NCI-H187 (cell line): ENCODE measurements around the gene JAKMIP1.

Experiments used
- DNase-seq, 2 experiments: peaks; one replicate each; lab custom pipeline; 2025; lab: John Stamatoyannopoulos, UW

The JAKMIP1 gene

DNA sequence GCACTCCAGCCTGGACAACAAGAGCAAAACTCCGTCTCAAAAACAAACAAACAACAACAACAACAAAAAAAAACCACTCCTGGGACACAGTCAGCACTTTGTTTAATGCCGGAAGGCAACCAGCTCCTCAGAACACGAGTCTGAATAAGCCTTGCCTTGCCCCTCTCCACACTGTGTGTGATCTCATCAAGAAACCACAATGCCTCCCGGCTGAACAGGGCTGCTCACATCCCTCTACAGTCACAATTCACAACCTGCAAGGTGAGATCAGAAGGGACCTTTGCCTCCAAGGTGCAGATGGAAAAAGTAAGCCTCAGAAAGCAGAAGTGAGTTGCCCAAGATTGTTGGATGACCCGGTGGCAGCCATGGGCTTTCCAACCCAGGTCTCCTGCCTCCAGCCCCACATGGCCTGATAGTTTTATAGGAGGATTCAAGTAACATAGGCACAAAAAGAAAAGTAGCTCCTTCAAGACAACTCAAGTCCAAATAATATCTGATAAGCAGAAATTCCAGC lies 80.8 kb downstream of the JAKMIP1 start:
- DNase-seq = no peak

DNA sequence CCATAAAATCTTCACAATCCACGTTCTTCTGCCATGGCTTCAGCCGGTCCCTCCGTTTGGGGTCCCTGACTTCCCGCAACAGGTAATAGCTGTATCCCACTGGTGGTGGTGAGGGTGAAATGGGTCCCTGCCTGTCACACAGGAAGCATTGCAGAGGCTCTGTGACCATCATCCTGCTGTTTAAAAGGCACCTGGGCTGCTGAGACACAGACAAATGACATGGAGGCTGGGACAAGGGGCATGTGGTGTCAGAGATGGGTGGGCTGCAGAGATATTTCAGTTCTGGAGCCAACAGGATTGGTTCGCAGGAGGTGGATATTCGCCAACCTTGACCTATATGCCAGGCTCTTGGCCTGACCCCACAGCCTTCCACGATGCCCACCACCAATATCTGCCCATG lies 82.1 kb downstream of the JAKMIP1 start:
- no peak for DNase-seq

DNA sequence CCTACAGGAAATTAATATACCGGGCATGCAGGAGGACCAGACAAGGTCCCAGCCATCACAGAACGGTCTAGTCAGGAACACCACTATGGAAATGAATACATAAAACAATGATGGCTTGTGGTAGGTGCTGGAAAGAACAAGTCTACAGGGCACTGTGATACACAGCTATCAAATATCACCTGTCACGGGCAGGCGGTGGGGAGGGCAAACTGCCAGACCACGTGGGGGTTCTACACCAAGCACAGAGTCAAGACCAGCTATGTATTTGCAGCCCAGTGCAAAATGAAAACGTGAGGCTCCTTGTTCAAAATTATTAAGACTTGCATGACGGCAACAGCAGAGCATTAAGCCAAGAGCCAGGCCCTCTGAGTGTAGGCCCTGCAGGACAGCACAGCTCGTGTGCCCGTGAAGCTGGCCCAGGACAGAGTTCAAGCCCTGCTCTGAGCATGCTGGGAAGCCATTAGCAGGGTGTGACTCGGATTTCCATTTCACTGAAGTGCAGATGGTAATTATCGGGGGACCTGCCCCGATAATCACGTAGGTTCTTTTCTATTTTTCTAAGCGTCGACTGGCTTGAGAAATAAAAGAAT lies 83.6 kb downstream of the JAKMIP1 start:
- DNase-seq = peak; percentile 23

DNA sequence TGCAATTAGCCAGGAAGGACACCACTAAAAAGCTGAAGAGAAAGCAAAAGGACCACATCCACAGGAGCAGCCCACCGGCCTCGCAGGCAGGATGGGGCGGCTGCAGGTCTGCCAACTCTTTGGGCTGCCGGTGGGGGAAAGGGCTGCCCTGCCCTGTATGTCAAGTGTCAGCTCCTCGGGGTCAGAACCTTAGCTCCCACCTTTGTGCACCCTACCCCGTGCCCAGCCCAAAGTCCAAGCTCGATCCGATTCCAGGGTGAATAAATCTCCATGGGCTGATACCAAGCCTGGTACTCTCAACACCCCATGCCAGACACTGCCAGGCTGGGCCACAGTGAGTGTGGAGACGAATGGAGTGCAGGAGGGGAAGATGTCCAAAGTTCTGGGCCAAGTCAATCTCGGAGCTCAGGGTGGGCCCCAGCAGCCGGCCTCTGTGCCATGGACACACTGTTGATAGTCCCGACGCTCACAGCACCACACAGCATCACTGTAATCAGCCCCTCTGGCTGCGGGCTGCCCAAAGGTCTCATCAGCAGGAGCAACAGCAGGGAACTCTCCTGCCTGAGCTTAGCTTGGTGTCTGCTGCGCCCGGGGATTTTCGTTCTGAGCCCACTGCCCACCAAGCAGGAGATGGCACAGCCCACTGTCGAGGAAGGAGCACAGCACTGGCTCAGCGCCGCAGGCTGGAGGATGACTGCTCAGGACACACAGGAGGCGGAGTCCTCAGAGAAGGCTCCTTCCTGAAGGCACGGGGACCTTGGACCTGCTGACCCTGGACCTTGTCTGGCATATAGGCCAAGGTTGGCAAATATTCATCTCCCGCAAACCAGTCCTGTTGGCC lies 84.4 kb downstream of the JAKMIP1 start:
- DNase-seq = no peak

DNA sequence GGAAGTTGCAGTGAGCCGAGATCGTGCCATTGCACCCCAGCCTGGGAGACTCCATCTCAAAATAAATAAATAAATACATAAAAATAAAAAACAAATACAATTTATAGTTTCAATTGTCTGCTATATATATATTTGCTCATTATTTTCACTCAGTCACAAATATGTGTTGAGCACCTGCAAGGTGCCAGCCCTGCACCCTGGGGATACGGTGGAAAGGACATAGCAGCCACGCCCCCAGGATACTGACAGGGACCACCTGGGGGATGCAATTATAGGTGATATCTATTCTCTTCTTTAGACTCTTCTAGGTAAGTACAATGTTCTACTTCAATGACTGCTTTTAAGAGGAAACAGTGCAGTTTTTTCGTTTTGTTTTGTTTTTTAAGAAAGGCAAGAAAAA lies 85.0 kb downstream of the JAKMIP1 start:
- DNase-seq = no peak

DNA sequence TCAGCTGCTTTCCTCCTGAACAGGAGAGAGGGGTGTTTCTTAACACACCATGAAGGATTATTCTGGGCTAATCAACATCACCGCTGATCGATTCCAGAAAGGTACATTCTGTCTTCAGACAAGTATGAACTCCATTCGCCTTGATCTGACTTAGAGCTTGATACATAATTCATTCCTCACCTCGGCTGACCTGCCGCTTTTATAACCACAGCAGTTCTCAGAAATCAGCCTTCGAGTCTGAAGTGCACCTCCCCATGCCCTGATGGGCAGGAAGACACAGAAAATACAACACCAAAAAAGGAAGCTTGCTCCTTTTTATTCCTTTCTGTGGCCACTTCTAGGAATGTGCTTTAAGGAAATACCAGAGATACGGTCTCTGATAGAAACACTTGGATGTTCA lies 85.7 kb downstream of the JAKMIP1 start:
- DNase-seq = no peak

DNA sequence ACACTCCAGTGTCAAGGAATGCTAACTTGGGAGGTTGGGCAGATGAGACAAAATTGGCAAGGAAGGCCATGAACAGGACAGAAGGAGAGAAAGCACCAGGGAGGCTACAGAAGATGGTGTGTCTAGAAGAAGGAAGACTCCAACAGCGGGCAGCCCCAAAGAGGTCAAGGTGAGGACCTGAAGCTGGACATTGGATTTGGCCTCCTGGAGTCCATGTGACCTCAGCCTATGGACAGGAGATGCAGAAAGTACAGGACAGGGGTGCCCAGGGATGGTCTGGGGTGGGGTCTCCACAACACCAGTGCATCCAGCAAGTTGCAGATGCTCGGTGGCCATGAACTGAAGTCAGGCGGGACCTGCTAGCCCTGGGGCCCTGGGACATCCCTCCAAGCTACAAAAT lies 86.2 kb downstream of the JAKMIP1 start:
- DNase-seq = no peak

DNA sequence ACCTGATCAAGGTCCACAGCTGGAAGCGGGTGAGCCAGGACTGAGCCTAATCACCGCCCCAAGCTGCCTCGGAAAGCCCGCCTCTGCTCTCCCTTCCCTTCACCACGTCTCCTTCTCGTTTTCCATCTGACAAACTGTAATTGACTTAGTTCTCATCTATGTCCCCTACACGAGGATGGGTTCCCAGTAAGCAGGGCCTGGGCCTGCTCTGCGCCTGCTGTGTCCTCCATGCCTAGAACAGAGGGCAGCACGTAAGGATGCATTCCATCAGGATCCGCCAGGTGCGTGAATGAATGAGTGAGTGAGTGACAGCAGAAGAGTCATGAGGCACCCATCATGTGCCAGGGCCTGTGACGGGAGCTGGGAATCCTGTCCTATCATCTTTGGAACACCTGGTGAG lies 86.7 kb downstream of the JAKMIP1 start:
- no peak for DNase-seq

DNA sequence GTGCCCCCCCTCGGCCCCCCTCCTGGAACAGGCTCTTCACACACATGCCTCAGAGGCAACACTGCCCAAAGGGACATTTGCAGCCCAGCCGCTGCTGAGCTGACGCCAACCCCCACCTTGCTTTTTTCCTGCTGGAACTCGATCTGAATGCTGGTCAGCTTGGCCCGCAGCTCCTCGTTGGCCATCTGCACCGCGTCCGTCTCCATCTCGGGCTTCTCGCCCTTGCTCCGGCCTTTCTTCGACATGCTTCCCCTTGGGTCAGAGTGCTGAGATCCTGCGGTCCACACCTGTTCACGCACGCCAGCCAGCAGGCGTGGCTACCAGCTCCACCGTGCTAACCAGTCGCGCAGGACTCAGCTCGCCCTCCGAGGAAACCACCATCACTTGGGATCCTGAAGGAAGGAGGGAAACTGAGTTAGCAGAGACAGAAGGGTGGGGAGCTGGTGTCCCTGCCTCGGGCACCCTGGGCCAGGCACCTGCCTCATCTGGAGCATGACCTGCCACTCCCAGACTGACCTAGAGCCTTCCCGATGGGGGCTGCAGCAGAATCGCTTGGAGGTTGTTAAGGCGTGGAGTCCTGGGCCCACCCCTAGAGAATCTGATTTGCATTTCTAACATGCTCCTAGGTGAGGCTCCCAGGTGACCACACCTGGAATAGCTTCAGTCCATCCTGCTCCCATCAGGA lies 87.6 kb downstream of the JAKMIP1 start:
- no peak for DNase-seq

DNA sequence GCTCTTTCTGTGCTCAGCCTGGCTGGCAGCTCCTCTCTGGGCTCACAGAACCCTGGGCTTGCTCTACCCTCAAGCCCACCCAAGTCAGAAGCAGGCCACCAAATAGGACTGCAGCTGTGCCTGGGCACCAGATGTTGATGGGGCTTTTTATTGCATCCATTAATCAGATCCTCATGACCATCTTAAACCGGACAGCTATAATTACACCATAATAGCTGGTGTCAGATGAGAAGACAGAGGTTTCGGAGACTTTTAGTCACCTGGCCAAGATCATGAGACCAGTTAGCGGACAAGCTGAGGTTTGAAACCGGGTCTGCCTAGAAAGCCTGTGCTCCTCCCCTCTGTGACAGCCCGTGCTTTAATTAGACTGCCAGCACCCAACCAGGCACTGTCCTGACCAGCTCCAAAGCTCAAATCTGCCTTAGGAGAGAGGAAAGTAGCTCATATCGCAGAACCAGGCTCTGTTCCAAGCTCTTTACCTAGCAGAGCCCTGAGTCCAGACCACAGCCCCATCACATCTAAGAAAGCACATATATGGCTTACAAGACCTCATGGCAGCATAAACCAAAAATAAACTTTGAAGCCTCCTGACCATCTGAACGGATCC lies 88.9 kb downstream of the JAKMIP1 start:
- no peak for DNase-seq

DNA sequence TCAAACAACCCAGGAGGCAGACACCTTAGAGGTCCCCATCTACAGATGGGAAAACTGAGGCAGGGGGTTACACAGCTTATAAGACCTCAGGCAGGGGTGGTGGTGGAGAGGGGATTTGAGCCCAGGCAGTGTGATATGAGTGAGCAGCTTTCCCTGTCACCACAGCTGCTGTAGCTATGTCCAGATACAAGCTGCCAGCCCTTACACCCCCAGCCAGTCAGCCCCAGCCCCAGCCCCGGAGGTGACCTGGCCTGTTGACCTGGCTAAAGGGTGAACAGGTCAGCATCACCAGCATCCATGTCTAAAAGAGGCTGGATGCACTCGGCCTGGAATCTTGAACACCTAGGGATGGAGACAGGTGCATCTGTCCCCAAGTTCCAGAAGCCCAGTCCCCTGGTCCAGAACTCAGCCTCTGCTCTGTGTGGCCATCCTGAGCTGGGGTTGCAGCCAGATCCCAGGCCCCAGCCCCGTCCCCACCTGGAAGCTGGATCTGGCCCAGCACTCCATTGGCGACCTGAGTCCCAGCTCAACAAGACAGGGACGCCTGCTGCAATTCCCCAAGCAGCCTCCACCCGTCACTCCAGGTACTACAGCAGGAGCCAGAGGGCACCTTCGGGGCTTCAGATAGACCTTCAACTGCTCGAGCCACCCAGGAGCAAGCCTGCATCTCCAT lies 89.5 kb downstream of the JAKMIP1 start:
- DNase-seq = no peak

DNA sequence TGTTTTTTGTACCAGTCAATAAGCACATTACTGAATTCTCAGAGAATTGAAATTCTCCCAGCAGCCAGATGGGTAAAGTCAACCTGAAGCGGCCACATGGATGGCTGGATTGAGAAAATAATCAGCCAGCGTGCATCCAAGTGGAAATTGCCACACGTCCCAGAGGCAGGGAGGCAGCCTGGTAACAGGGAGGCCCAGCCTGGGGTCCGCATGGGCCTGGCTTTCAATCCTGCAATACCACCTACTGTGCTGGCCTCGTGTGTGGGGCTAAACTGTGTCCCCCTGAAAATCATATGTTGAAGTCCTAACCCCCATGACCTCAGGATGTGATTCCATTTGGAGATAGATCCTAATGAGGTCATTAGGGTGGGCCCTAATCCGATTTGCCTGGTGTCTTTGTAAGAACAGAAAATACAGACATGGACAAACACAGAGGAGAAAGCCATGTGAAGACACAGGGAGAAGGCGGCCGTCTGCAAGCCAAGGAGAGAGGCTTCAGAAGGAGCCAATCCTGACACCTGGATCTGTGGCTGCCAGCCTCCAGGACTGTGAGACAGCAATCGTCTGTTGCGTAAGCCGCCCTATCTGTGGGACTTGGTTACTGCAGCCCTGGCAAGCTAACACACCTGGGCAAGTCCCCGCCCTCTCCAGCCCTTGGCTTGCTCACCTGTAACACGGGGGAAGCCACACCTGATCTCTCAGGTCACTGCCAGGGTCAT lies 90.3 kb downstream of the JAKMIP1 start:
- no peak for DNase-seq

DNA sequence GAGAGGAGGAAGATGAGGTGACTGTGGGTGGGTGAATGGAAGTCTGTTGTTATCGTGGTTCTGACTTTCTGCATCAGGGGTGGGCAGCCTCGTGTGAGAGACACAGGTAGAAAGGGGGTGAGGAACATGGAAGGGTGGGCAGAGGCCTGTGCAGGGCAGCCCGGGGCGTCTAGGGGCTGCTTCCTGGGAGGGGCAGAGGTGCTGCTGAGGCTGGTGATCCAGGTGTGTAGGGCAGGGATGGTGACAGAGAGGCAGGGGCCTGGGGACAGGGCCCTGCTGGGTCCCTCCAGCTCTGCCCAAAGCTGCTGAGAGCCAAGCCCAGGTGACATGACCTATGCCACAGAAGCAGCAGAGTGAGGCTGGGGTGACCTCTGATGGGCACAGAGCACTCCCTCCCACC lies 92.5 kb downstream of the JAKMIP1 start:
- no peak for DNase-seq

DNA sequence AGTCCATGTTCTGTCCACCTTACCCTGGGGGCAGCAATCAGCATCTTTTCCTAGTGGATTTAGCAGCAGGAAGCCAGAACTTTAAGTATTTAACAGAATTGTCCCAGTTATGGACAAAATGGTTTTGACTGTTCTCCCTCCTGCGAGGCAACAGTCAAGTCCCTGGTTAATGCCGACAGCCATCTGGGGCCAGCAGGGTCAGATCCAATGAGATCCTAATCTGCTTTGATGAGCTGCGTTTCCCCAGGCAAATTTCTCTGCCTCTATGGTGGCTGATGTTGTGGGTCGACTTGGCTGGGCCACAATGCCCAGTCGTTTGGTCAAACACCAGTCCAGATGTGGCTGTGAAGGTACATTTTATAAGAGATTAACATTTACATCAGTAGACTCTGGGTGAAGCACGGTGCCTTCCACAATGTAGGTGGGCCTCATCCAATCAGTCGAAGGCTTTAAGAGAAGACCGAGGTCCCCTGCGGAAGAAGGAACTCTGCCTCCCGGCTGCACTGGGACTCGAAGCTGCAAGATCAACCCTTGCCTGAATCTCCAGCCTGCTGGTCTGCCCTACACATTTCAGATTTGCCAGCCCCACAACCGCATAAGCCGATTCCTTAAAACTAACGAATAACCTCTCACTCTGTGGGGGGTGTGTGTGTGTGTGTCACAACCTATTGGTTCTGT lies 93.1 kb downstream of the JAKMIP1 start:
- no peak for DNase-seq

DNA sequence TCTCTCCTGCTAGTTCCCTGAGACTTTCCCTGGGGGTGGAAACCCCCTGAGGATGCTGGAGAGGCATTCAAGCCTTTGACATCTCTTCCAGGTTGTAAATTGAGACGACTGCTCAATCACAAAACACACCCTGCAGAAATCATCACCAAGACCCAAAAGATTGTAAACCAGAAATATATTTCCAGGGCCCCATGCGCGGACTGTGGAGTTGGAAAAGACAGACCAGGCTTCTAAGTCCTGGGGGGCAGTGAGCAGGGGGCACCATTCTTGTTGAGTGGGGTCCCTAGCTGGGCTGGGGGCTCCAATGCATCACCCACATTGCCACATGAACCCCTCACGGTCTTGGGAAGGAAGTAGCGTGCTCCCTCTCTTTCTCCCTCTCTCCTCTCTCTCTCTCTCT lies 94.2 kb downstream of the JAKMIP1 start:
- no peak for DNase-seq

DNA sequence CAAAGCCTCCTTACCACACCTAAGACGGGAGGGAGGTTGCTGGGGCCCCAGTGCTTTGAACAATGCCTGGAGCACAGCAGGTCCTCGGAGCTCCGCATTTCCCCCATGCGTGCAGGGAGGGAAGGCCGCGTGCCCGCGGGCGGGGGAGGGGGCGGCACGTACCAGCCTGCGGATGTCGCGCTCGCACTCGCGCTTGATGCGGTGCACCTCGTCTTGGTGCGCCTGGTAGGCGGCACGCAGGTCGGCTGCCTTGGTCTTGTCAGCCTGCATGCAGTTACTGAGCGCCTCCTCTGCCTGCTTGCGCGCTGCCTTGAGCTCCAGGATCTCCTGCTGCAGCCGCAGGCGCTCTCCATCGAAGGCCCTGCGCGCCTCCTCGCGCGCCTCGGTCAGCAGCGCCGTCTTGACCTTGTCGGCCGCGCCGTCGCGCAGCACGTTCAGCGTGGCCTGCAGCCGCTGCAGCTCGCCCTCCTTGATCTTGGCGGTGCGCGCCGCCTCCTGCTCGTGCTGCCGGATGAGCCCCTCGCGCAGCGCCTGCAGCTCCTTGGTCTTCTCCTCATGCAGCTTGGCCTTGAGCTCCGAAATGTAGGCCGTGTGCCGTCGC lies 94.9 kb downstream of the JAKMIP1 start:
- no peak for DNase-seq

DNA sequence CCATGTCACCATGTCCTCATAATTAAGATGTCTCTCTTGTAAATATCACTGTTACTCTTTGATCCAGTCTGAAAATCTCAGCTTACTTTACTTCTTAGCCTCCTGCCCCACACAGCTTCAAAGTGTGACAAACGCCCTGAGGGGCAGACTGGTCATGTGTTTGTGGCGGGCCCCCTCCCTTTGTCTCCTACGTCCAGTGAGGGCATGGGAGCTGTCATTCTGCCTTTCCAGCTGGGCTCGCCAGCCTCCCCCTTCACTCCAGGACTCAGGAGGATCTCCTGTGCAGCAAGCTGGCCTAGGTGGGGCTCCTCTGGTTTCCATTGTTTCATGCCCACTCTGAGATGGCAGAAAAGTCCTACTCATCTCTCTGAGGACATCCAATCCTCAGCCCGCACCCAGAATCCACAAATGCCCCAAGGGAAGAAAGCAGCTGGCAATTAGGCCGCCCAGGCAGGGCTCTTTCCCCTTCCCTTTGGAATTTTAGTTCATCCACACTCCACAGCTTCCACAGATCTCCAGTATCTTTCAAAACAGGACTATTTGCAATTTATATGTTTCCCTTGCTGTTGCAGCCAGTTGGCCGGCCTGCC lies 95.7 kb downstream of the JAKMIP1 start:
- no peak for DNase-seq

DNA sequence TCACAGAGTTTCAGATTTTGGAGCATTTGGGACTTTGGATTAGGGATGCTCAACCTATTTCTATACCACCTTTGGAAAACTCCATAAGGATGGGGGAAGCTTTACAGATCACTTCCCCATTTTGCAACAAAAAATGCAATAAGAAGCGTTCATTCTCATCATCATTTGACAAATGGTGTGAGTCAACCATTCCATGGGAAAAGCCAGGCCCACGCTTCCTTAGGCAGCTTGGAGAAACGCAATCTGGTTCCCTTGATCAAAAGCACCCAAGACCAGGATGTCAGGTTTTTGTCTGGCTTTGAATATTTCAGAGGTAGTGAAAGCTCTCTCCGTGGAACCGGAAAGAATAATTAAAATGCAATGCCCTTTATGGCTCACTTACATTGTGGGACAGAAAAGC lies 102.8 kb downstream of the JAKMIP1 start:
- DNase-seq = no peak

DNA sequence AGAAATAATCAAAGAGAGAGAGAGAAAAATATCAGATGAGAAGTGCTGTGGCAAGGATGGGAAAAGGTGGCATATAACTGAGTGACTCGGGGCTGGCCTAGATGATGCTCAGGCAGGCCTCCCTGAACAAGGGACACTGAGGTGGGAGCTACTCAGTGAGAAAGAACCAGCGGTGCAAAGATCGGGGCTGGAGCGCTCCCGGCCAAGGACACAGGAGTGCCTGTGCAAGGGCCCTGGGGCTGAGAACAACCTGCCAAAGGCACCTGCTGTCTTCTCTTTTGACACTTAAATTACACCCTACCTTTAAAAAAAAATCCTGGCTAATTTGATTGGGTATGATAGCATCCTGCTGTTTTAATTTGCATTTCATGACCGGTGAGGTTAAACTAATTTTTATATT lies 104.5 kb downstream of the JAKMIP1 start:
- DNase-seq = no peak
